Lung microvascular endothelial cell (primary cell): Measurements from ENCODE around the gene VAV1. TPM values are rescaled to one million over a fixed set of nuclear protein-coding genes. Genes with fewer than 3 reads are reported as not detected.
"Not testable (repeated sequence)": the region's sequence is repeated elsewhere in the genome, so short reads cannot be mapped to it uniquely, and the experiment has no call there.

Experiments used
- DNase-seq, 2 donors: peaks; one replicate each; pipeline versions ENCODE4 v3.0.0 to v3.0.0-alpha.2; 2010; ENCODE audit warnings: low read depth in 2 of 2
- total RNA-seq: library from RNA; depleted of rRNA; stranded (reverse); fragments of >200 nt; gene quantifications from 2 replicates; pipeline ENCODE4 v1.2.1, GENCODE V29; 2014

VAV1 gene
- total RNA-seq, 1 donor from 2014 or later: not detected

DNA sequence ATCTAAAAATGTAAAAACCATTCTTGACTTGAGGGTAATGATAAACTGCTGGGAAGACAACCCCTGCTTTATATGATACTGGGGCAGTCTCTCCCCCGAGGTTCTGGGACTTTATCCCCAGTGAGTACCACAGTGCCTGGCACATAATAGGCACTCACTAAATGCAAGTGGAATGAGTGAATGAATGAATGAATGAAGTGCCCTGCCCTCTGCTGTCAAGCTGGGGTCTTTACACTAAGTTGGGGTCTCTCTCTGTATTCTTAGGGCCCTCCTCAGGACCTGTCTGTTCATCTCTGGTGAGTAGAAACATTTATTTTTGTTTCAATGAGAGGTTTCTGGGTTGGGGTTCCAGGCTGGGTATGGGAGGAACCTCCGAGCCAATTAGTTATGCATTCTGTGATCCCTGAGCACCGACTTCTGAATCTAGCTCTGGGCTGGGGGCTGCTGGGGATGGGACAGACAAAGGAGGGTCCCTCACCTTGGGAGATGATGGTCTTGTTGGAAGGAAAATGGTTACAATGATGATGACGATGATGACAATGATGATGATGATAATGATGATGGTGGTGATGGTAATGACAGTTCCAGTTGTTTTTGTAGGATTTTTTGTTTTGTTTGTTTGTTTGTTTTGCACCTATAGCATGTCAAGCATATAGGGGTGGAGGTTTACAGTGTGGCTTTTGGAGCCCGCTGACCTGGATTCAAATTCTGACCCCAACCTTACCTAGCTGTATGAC, 70.5 kb downstream of the VAV1 start:
- DNase-seq: no peak

DNA sequence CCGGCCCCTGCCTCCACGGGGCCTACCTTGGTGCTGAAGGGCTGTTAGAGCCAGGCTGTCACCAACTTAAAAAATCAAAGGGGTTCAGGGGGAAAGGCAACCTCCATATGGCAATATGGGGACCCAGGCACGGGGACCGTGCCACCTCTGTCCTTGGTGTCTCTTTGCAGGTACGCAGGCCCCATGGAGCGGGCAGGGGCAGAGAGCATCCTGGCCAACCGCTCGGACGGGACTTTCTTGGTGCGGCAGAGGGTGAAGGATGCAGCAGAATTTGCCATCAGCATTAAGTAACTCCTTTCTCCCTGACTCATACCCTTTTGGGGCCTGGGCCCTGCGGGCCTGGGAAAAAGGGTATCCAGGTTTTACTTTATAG, 75.3 kb downstream of the VAV1 start:
- no peak for DNase-seq

DNA sequence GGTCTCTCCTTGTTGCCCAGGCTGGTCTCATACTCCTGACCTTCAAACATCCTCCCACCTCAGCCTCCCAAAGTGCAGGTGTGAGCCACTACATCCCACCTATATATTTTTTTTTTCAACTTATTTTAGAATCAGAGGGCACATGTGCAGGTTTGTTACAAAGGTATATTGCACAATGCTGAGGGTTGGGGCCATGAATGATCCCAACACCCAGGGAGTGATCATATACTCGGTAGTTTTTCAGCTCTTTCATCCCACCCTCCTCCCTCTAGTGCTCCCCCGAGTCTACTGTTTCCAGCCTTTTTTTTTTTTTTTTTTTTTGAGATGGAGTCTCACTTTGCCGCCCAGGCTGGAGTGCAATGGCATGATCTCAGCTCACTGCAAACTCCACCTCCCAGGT, 76.5 kb downstream of the VAV1 start:
- DNase-seq: no peak

DNA sequence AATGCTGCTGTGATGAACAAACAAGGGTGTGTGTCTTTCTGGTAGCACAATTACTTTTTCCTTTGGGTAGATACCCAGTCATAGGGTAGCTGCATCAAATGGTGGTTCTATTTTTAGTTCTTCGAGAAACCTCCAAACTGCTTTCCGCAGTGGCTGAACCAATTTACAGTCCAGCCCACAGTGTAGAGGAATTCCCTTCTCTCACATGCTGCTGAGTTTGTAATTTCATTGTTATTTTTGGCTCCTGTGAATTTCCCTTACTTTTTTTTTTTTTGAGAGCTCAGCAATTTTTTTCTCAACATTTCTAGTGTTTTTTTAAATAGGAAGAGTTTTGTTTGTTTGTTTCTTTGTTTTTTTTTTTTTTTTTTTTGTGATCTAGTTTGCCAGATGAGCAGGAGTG, 77.4 kb downstream of the VAV1 start:
- DNase-seq: peak; percentile 28 to 85

DNA sequence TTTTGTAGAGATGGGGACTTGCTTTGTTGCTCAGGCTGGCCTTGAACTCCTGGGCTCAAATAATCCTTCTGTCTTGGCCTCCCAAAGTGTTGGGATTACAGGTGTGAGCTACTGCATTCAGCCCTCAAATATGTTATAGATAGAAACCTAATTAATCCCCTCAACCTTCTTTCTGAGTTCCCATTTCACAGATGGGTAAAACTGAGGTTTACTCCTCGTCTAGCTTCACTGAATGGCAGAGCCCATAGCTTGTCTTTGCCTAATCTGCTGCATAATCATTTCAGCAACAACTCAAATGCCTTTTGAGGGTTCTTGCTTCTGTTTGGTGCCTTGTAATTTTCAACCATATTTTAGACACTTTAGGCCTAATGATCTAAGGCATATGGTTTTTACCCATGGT, 78.9 kb downstream of the VAV1 start:
- DNase-seq: no peak

DNA sequence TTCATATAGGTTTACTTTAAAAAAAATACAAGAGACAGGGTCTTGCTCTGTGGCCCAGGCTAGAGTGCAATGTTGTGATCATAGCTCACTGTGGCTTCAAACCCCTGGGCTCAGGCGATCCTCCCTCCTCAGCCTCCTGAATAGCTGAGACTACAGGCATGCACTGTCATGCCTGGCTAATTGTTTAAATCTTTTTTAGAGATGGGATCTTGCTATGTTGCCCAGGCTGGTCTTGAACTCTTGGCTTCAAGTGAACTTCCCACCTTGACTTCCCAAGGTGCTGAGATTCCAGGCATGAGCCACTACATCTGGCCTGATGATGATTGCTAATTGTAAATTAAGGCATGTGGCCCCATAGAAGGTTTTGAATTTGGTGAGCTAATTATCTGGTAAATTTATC, 79.5 kb downstream of the VAV1 start:
- no peak for DNase-seq

DNA sequence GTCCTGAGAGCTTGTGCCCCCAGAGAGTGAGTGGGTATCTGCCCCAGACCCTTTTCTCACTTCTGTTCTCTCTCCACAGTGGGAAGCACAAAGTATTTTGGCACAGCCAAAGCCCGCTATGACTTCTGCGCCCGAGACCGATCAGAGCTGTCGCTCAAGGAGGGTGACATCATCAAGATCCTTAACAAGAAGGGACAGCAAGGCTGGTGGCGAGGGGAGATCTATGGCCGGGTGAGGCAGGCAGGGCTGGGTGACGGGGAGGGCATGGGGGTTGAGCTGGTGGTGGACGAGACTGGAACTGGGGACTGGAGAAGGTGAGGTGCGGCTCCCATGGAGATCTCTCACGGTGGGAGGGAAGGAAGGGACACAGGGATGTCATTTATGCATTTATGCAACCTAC, 81.4 kb downstream of the VAV1 start:
- no peak for DNase-seq

DNA sequence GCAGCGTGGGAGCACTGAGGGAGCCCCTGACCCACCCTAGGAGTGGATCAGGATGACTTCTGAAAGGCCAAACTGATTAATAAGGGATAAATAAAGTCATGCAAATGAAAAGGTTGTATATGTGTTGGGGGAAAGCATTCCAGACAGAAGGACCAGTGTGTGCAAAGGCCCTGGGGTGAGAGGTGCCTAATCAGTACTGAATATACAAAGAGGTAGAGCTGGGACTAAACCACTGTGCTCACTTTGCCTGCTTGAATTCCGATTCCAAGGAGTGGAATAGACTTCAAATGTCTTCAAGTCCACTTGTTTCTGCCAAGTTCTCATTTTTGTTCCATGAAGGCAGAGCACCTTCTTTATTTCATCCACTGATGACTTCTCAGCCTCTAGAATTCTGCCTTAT, 82.2 kb downstream of the VAV1 start:
- DNase-seq: no peak

DNA sequence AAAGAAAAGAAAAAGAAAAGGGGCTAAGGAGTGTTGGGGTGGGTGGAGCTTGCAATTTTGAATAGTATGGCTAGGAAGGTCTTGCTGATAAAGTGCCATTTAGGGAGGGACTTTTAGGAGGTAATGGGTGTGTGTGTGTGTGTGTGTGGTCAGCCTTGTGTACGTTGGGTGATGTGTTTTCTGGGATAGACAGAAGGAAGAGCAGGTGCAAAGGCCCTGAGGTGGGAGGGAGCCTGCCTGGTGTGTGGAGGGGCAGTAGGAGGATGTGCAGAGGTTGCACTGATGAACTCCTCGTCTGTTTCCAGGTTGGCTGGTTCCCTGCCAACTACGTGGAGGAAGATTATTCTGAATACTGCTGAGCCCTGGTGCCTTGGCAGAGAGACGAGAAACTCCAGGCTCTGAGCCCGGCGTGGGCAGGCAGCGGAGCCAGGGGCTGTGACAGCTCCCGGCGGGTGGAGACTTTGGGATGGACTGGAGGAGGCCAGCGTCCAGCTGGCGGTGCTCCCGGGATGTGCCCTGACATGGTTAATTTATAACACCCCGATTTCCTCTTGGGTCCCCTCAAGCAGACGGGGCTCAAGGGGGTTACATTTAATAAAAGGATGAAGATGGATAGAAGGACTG, 84.4 kb downstream of the VAV1 start:
- DNase-seq: no peak

DNA sequence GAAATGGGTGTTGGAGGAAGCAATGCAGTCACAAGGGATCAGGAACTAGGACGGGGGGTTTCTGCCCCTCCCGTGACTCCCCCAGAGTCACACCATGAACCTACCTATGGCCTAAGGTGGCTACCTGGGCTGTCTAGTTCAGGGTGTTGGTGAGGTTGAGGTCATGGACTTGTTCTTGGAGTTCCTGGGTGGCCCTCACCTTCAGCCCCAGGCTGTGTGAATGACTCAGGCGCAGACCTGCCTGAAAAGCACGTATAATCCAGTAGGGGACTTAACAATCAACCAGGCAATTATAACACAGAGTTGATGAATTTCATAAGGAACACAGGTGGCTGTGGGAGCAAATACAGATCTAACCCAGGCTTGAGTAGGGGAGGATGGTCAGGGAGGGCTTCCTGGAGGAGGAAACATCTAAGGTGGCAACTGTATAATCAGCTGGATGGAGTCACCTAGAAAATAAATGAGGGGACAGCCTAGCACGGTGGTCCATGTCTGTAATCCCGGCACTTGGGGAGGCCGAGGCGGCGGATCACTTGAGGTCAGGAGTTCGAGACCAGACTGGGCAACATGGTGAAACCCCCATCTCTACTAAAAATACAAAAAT, 89.3 kb downstream of the VAV1 start:
- DNase-seq: no peak

DNA sequence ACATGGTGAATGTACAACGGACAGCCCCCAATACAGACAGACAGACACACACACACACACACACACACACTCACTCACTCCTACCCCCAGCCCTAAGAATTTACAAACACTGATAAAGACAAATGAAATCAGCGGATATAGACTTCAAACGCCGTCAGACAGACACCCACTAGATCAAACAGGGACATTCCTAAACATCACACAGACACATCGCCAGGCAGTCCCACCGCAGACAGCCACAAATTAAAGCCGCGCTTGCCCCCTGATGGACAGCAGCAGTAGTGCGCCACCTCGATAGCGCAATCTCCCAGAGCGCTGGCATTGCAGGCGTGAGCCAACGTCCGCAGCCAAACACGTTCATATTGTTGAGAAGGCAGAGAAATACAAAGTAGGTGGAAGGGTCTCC, 90.2 kb downstream of the VAV1 start:
- DNase-seq: peak; percentile 87 to 92

DNA sequence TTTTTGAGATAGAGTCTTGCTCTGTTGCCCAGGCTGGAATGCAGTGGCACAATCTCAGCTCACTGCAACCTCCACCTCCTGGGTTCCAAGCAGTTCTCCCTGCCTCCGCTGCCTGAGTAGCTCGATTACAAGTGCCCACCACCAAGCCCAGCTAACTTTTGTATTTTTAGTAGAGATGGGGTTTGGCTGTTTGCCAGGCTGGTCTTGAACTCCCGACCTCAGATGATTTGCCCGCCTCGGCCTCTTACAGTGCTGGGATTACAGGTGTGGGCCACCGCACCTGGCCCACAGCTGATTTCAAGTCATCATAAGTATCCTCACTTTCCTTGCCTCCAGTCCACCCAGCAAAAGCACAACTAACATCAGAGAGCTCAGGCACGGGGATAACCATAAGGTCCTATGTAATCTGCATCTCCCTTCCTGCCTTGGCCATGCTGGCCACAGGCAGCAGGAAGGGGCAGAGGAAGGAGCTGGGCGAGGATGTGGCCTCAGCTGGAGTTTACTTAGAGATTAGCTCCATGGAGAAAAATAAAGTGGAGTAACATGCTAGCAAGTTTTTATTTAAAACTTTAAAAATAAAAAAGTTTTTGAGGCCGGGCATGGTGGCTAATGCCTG, 91.9 kb downstream of the VAV1 start:
- DNase-seq: no peak

DNA sequence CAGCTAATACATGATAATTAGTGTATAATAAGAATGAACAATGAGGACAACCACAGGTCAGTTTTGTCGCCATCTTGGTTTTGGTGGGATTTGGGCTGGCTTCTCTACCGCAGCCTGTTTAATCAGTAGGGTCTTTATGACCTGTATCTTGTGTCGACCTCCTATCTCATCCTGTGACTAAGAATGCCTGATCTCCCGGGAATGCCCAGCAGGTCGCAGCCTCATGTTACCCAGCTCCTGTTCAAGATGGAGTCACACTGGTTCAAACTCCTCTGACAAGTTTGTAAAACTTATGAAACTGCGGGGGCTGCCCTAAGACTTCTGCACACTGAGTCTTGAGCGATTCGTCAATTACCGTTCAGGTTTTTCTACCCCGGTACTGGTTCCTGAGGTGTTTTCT, 93.3 kb downstream of the VAV1 start:
- DNase-seq: no peak

DNA sequence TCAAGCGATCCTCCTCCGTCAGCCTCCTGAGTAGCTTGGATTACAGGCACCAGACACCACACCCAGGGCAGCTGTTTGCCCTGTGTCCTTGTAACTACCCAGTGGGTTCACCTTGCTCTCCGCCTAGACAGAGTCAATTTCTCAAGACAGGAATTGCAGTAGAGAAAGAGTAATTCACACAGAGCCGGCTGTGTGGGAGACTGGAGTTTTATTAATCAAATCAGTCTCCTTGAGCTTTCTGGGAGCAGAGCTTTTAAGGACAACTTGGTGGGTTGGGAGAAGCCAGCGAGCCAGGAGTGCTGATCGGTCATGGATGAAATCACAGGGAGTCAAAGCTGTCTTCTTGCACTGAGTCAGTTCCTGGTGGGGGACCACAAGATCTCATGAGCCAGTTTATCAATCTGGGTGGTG, 94.2 kb downstream of the VAV1 start:
- DNase-seq: no peak

DNA sequence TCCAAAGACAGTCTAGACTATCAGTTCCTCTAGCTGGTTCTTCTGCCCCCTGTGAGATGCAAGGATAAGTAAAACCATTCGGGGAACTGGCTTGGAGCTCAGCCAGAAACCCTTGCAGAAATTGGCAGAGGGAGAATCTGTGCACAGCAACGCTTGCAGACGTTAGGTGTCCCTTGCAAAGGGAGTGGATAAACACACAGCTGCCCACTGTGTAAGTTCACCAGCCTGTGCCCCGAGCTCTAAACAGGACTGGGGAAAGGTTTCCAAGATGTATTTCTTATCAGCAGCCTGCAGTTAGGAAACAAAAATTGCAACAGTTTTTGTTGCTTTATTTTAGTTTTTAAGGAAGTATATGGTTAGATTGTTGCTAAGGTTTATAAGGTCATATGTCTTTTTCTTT, 95.8 kb downstream of the VAV1 start:
- no peak for DNase-seq

DNA sequence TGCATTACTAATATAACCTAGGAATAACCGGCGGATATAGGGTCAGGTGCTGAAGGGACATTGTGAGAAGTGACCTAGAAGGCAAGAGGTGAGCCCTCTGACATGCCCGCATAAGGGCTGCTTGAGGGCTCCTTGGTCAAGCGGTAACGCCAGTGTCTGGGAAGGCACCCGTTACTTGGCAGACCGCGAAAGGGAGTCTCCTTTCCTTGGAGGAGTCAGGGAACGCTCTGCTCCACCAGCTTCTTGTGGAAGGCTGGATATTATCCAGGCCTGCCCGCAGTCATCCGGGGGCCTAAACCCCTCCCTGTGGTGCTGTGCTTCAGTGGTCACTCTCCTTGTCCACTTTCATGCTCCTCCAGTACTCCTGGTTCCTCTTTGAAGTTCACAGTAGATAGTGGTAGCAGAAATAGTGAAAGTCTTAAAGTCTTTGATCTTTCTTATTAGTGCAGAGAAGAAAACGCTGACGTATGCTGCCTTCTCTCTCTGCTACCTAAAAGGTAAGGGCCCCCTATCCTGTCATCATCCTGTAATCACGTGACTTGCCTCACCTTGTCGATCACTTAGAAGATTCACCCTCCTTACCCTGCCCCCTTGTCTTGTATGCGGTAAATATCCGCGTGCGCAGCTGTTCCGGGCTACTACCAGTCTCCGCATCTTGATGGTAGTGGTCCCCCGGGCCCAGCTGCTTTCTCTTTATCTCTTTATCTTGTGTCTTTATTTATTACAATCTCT, 96.8 kb downstream of the VAV1 start:
- not testable (repeated sequence) for DNase-seq

DNA sequence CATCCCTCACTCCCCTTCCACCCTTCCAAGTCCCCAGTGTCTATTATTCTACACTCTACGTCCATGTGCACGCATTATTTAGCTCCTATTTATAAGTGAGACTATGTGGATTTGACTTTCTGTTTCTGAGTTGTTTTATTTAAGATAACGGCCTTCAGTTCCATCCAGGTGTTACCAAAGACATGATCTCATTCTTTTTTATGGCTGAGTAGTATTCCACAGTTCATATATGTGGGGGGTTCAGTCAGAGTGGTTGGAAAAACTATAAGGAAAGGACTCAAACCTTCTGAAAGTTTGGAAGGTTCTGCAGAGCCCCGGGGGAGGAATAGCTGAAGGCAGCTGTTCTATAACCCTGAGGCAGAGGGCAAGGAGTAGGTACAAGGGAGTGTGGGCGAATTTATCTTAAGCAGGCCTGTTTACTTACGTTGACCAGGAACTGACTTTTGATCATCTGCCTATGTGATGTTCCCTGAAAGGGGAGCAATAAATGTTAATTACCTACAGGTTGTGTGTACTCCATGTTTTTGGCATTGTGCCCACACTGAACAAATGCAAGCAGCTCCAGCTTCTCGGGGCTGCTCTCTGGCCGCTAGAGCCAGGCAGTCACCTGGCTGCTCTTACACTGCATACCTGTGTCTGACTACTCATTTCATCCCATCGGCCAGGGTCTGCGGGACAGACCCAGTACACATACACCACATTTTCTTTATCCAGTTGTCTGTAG, 101.4 kb downstream of the VAV1 start:
- DNase-seq: no peak

DNA sequence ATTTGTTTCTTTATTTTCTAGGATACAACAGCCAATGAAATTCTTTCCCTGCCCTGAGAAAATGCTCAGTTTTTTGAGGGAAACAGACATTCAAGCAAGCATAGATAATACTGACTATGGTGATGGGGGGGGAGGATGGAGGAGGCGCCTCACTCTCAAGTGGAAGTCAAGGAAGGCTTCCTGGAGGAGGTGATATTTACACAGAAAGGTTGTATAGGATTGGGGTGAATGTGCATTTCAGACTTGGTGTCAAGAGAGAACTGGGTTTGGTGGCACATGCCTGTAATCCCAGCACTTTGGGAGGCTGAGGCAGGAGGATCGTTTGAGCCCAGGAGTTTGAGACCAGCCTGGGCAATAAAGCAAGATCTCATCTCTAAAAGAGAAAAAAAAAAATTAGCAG, 102.7 kb downstream of the VAV1 start:
- no peak for DNase-seq

DNA sequence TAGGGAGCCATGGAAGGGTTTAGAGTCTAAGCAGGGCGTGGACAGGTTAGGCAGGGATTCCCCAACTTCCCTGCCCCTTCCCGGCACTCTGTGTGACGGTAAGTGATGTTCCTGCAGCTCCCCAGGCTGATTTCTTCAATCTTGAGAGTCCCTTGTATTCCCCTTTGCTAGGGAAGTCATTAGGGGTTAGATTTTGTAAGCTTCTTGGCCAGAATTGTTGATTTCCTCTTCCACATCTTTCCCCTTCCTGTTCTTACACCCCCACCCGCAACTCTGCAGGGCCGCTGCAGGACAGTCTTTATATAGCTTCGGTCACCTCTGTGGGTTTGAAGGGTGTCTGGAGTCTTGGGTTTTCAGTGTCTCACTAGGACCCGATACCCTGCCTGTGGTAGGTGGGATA, 104.2 kb downstream of the VAV1 start:
- no peak for DNase-seq

DNA sequence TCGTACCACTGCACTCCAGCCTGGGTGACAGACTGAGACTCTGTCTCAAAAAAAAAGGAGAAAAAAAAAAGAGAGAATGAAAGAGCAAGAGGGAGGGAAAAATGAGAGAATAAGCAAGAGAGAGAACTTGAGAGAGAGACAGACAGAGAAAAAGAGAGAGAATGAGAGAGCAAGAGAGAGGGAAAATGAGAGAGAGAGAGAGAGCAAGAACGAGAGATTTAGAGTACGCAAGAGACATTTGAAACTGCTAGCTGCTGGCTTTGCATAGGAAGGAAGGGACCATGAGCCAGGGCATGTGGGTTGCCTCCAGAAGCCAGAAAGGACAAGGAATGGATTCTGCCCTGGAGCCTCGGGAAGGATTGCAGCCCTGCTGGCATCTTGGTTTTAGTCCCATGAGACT, 105.3 kb downstream of the VAV1 start:
- no peak for DNase-seq

DNA sequence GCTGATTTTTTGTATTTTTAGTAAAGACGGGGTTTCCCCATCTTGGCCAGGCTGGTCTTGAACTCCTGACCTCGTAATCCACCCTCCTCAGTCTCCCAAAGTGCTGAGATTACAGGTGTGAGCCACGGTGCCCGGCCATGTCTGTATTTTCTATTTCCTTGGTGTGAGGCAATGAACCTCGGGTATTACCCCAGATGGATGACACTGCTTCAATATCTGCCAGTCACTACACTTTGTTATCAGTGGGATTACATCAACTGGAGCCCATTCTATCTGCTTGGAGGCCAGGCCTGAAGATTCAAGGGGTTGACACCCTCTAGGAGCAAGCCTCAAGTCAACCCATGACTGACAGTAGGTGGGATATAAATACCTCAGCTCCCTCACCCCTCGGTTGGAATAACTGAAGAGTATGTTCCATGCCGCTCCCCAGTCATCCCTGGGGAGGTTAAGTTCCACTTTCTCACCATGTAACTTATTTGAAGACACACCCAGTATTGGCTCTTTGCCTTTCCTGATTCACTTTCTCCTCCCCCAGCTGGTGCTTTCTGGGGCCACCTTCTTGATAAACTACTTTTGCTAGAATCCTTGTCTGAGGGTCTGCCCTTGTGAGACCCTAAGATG, 113.9 kb downstream of the VAV1 start:
- no peak for DNase-seq
